Cardiac muscle cell (in vitro differentiated cells and primary cell): Measurements from ENCODE around the gene RTCB. TPM values are rescaled to one million over a fixed set of nuclear protein-coding genes. Genes with fewer than 3 reads are reported as not detected.

ENCODE experiments used
- DNase-seq, 2 donors: peaks; one replicate each; pipeline versions ENCODE4 v3.0.0 to v3.0.0-alpha.2; 2010 to 2017; ENCODE audit warnings: low read depth in 1 of 2, low spot score in 1 of 2
- H3K27ac ChIP-seq: fragments of 200-600 bp; sonication (generic); 2 replicates; pipeline ENCODE4 v1.5.1; 2016
- H3K27me3 ChIP-seq: fragments of 200-600 bp; sonication (generic); 2 replicates; pipeline ENCODE4 v1.6.0; 2016; ENCODE audit warnings: control low read depth
- H3K36me3 ChIP-seq: fragments of 200-600 bp; sonication (generic); 2 replicates; pipeline ENCODE4 v1.5.1; 2016; ENCODE audit warnings: control low read depth
- H3K4me1 ChIP-seq: fragments of 200-600 bp; sonication (generic); 2 replicates; pipeline ENCODE4 v1.8.1; 2017; ENCODE audit warnings: low read depth, mild to moderate bottlenecking, mixed run types
- H3K4me3 ChIP-seq: fragments of 200-600 bp; sonication (generic); 2 replicates; pipeline ENCODE4 v1.5.1; 2016; ENCODE audit warnings: mild to moderate bottlenecking
- H3K9me3 ChIP-seq: fragments of 200-600 bp; sonication (generic); 2 replicates; pipeline ENCODE4 v1.5.1; 2017; ENCODE audit warnings: low read depth, mild to moderate bottlenecking, control low read depth
- CTCF ChIP-seq: IDR thresholded peaks from 2 replicates; pipeline ENCODE4 v1.5.1; 2012; ENCODE audit warnings: low read depth, mild to moderate bottlenecking, low read length
- polyA plus RNA-seq: library from polyadenylated mRNA; unstranded; fragments of >200 nt; fragmentation: Nextera tagmentation; extraction: Ambion mirVana; gene quantifications from 2 replicates; pipeline ENCODE4 v1.2.1, GENCODE V29; 2016
- total RNA-seq: library from RNA; depleted of rRNA; stranded (reverse); fragments of >200 nt; gene quantifications from 2 replicates; pipeline ENCODE4 v1.2.3, GENCODE V29; 2016

RTCB gene
- total and polyA plus RNA-seq, 2 experiments from 2014 or later = 104 to 154 TPM

- Histone ChIP-seq H3K9me3 (no peaks in the 10 kb centered on the region), H3K27me3 (no peaks in the 10 kb centered on the region), H3K4me3 (no peak overlapping the region), H3K36me3 (no peaks in the 10 kb centered on the region), H3K27ac (no peak overlapping the region), H3K4me1 (no peaks in the 10 kb centered on the region)
- no peak for TF ChIP-seq CTCF
- DNase-seq = no peak
Observed at GRCh38 chr22:32339190-32340012, 72.6 kb downstream of the RTCB start.

- H3K4me1 ChIP-seq = no peaks in the 10 kb centered on the region
- no peaks in the 10 kb centered on the region for H3K36me3 ChIP-seq
- no peak overlapping the region for H3K27ac ChIP-seq
- no peak for DNase-seq
- no peaks in the 10 kb centered on the region for H3K9me3 ChIP-seq
- H3K27me3 ChIP-seq = no peaks in the 10 kb centered on the region
- no peak overlapping the region for H3K4me3 ChIP-seq
- TF ChIP-seq CTCF = no peak
Observed at GRCh38 chr22:32338757-32339156, 73.3 kb downstream of the RTCB start.

Other genes with a start within 250 kb of the RTCB start
- 0.25 and 0.51 TPM in 2 replicates for gene RFPL2, start 207.2 kb downstream of the RTCB start, total RNA-seq
- 0.19 and 0.40 TPM in 2 replicates for gene RFPL2, start 207.2 kb downstream of the RTCB start, polyA plus RNA-seq
- gene SLC5A4, start 156.9 kb downstream of the RTCB start, total RNA-seq = not detected in 2 replicates
- not detected in 2 replicates for gene SLC5A4, start 156.9 kb downstream of the RTCB start, polyA plus RNA-seq
- gene RFPL3, start 54.4 kb downstream of the RTCB start, total RNA-seq = not detected in 2 replicates
- not detected in 2 replicates for gene RFPL3, start 54.4 kb downstream of the RTCB start, polyA plus RNA-seq
- not detected in 2 replicates for gene BPIFC, start 52.2 kb upstream of the RTCB start, total RNA-seq
- not detected in 2 replicates for gene BPIFC, start 52.2 kb upstream of the RTCB start, polyA plus RNA-seq
- gene FBXO7, start 62.6 kb upstream of the RTCB start, total RNA-seq = 83.7 and 91.8 TPM in 2 replicates
- gene FBXO7, start 62.6 kb upstream of the RTCB start, polyA plus RNA-seq = 120 and 125 TPM in 2 replicates